Renal pelvis (tissue), 4 donors: Measurements from ENCODE around the gene SDSL. TPM values are rescaled to one million over a fixed set of nuclear protein-coding genes. Genes with fewer than 3 reads are reported as not detected.

Source experiments
- DNase-seq: peaks from one replicate; pipeline ENCODE4 v3.0.0-alpha.2; 2013
- polyA plus RNA-seq, 3 donors: library from polyadenylated mRNA; unstranded; fragments of 120-200 nt; gene quantifications; one replicate each; pipeline ENCODE4 v1.2.1, GENCODE V29; 2013; ENCODE audit not compliant: insufficient read length in 3 of 3

Gene SDSL
- polyA plus RNA-seq, 3 donors: 15.4 to 18.2 (median 16.2) TPM

GRCh38 chr12:113392988-113393579 lies 29.1 kb upstream of the SDSL start:
- DNase-seq: no peak

GRCh38 chr12:113393749-113394148 lies 28.4 kb upstream of the SDSL start:
- no peak for DNase-seq

GRCh38 chr12:113395119-113395518 lies 27.1 kb upstream of the SDSL start:
- DNase-seq: no peak

- DNase-seq: no peak
These were observed 26.0 kb upstream of the SDSL start for GRCh38 chr12:113396200-113396599.

- no peak for DNase-seq
These were observed 25.2 kb upstream of the SDSL start for GRCh38 chr12:113396828-113397496.

GRCh38 chr12:113397497-113398197 lies 24.5 kb upstream of the SDSL start:
- DNase-seq: no peak

- no peak for DNase-seq
These were observed 23.6 kb upstream of the SDSL start for GRCh38 chr12:113398346-113399290.

- no peak for DNase-seq
These were observed 22.7 kb upstream of the SDSL start for GRCh38 chr12:113399490-113399889.

- DNase-seq: no peak
These were observed 21.8 kb upstream of the SDSL start for GRCh38 chr12:113400362-113400761.

- DNase-seq: no peak
These were observed 20.8 kb upstream of the SDSL start for GRCh38 chr12:113401066-113402000.

- no peak for DNase-seq
These were observed 19.5 kb upstream of the SDSL start for GRCh38 chr12:113402586-113403260.

- no peak for DNase-seq
These were observed 18.5 kb upstream of the SDSL start, which contains the start of gene SDS for GRCh38 chr12:113403435-113404415. Gene SDS, minus strand, starts transcription at chr12:113403887. Its CDS starts 4,179 bp downstream, at chr12:113399708.

- no peak for DNase-seq
These were observed 16.5 kb upstream of the SDSL start for GRCh38 chr12:113405694-113406093.

GRCh38 chr12:113407931-113408600 lies 14.1 kb upstream of the SDSL start:
- no peak for DNase-seq

GRCh38 chr12:113408756-113409298 lies 13.4 kb upstream of the SDSL start:
- DNase-seq: no peak

- no peak for DNase-seq
These were observed 12.6 kb upstream of the SDSL start for GRCh38 chr12:113409462-113410124.

- no peak for DNase-seq
These were observed 8.7 kb upstream of the SDSL start for GRCh38 chr12:113413488-113413939.
